Measurements from ENCODE around the gene MACO1.

- TF ChIP-seq, protein P1, sequence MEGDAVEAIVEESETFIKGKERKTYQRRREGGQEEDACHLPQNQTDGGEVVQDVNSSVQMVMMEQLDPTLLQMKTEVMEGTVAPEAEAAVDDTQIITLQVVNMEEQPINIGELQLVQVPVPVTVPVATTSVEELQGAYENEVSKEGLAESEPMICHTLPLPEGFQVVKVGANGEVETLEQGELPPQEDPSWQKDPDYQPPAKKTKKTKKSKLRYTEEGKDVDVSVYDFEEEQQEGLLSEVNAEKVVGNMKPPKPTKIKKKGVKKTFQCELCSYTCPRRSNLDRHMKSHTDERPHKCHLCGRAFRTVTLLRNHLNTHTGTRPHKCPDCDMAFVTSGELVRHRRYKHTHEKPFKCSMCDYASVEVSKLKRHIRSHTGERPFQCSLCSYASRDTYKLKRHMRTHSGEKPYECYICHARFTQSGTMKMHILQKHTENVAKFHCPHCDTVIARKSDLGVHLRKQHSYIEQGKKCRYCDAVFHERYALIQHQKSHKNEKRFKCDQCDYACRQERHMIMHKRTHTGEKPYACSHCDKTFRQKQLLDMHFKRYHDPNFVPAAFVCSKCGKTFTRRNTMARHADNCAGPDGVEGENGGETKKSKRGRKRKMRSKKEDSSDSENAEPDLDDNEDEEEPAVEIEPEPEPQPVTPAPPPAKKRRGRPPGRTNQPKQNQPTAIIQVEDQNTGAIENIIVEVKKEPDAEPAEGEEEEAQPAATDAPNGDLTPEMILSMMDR (IDR thresholded peaks at IDR 0.05; ENCODE audit: control extremely low read depth in 1 of 3, insufficient read depth in 1 of 3, low read depth in 1 of 3, low read length in 3 of 3): peak in 1 of 3 experiments; percentile 3; a peak in 1 of 4 replicates
- TF ChIP-seq PHF8 (conservative IDR thresholded peaks at IDR 0.05; ENCODE audit: low read depth, low read length) (no peak), EP300 (IDR thresholded peaks at IDR 0.05; ENCODE audit: borderline replicate concordance in 1 of 2, low read depth in 2 of 2, low read length in 2 of 2) (no peak), CBX5 (IDR thresholded peaks at IDR 0.05; ENCODE audit: low read depth, low read length) (no peak), EZH2 (IDR thresholded peaks at IDR 0.05; ENCODE audit: low read depth, low read length, severe bottlenecking) (no peak), GTF2F1 (IDR thresholded peaks at IDR 0.05; ENCODE audit: borderline replicate concordance, low read depth, low read length) (no peak), MAFK (IDR thresholded peaks at IDR 0.05; ENCODE audit: low read depth, low read length) (no peak), JUND (IDR thresholded peaks at IDR 0.05; ENCODE audit: low read length) (no peak), POLR2A (IDR thresholded peaks at IDR 0.05; ENCODE audit: control extremely low read depth in 1 of 2, low read depth in 2 of 2, low read length in 2 of 2) (no peak), POLR2AphosphoS5 (IDR thresholded peaks at IDR 0.05; ENCODE audit: low read depth, low read length) (no peak), RAD21 (IDR thresholded peaks at IDR 0.05 in 1 of 2, conservative IDR thresholded peaks at IDR 0.05 in 1 of 2; ENCODE audit: low read depth in 2 of 2, low read length in 2 of 2) (peak in 1 of 2 experiments; percentile 32; a peak in 2 of 4 replicates), SRF (IDR thresholded peaks at IDR 0.05; ENCODE audit: low read depth, low read length) (no peak), CHD2 (IDR thresholded peaks at IDR 0.05; ENCODE audit: low read length) (no peak)
Measured at GRCh38 chr1:25532970-25533369, 102.3 kb downstream of the MACO1 start.
